A549 (cell line): Measurements from ENCODE around the gene RABIF. TPM values are rescaled to one million over a fixed set of nuclear protein-coding genes. Genes with fewer than 3 reads are reported as not detected.
"Not testable (repeated sequence)": the region's sequence is repeated elsewhere in the genome, so short reads cannot be mapped to it uniquely, and the experiment has no call there.

Experiments used
- ATAC-seq, 2 experiments: fragments of 200-7000 bp in 1 of 2; fragments of >200 bp in 1 of 2; cut with Nextera tagmentation in 1 of 2; cut with Tn5 transposase in 1 of 2; 3 replicates each; pipeline versions ENCODE4 v1.8.0 to v1.9.1; 2018 to 2020; ENCODE audit warnings: mild to moderate bottlenecking in 1 of 2, moderate library complexity in 1 of 2
- CTCF ChIA-PET: fragments of 300-600 bp; sonication (Branson Sonifier 250); formaldehyde crosslinking; extraction: SDS; loops from one replicate; lab custom pipeline; 2021; ENCODE audit warnings: antibody characterized with exemption, inconsistent platforms; lab: Yijun Ruan, JAX
- POLR2A ChIA-PET: fragments of 350-600 bp; formaldehyde crosslinking; extraction: SDS; loops from one replicate; lab custom pipeline; 2021; ENCODE audit warnings: antibody characterized with exemption, inconsistent platforms; lab: Yijun Ruan, JAX
- DNase-seq, 2 experiments: peaks; one replicate each; pipeline versions ENCODE4 v3.0.0 to v3.0.0-alpha.2; 2011 to 2016; ENCODE audit warnings: low read depth in 1 of 2, low spot score in 1 of 2
- FAIRE-seq: peaks from 2 replicates; lab custom pipeline; 2011; peaks lifted over from hg19 to GRCh38; lab: Jason Lieb, UNC
- H3K27ac ChIP-seq, 2 experiments: fragments of >200 bp; sonication (Bioruptor Twin); formaldehyde crosslinking; 3 replicates each; pipeline ENCODE4 v1.5.1; 2016 to 2017
- H3K4me1 ChIP-seq: fragments of >200 bp; sonication (Bioruptor Twin); formaldehyde crosslinking; 3 replicates; pipeline ENCODE4 v1.6.1; 2016
- H3K4me2 ChIP-seq: fragments of >200 bp; sonication (Bioruptor Twin); formaldehyde crosslinking; 3 replicates; pipeline ENCODE4 v1.6.1; 2016
- H3K4me3 ChIP-seq: fragments of >200 bp; sonication (Bioruptor Twin); formaldehyde crosslinking; 3 replicates; pipeline ENCODE4 v1.5.1; 2016
- H3K9me3 ChIP-seq: fragments of >200 bp; sonication (Bioruptor Twin); formaldehyde crosslinking; 3 replicates; pipeline ENCODE4 v1.6.1; 2016
- ATOH8 ChIP-seq: fragments of 250-450 bp; sonication (Bioruptor Pico); IDR thresholded peaks from 2 replicates; pipeline ENCODE4 v1.5.0; 2020; ENCODE audit warnings: low read depth, mild to moderate bottlenecking, moderate library complexity
- CBX2 ChIP-seq: fragments of 200-600 bp; sonication (generic); IDR thresholded peaks from 2 replicates; pipeline ENCODE4 v1.6.1; 2016; ENCODE audit warnings: low read depth, mild to moderate bottlenecking, borderline replicate concordance
- CBX8 ChIP-seq: fragments of 200-600 bp; sonication (generic); IDR thresholded peaks from 2 replicates; pipeline ENCODE4 v1.6.1; 2016
- CHD2 ChIP-seq: fragments of 150-350 bp; IDR thresholded peaks from 2 replicates; pipeline ENCODE4 v1.6.1; 2014; ENCODE audit warnings: low read length; ENCODE audit not compliant: partially characterized antibody
- CTCF ChIP-seq: fragments of >200 bp; sonication (Bioruptor Twin); formaldehyde crosslinking; IDR thresholded peaks from 3 replicates; pipeline ENCODE4 v1.5.1; 2016
- ELK1 ChIP-seq: fragments of 150-350 bp; IDR thresholded peaks from 2 replicates; pipeline ENCODE4 v1.6.1; 2014; ENCODE audit warnings: low read depth, mild to moderate bottlenecking, low read length
- HEYL ChIP-seq: fragments of 250-450 bp; sonication (Bioruptor Pico); IDR thresholded peaks from 2 replicates; pipeline ENCODE4 v1.8.0; 2021; ENCODE audit warnings: mild to moderate bottlenecking, moderate library complexity
- HOXA7 ChIP-seq: fragments of 250-450 bp; sonication (Bioruptor Pico); IDR thresholded peaks from 2 replicates; pipeline ENCODE4 v1.5.0; 2020; ENCODE audit warnings: mild to moderate bottlenecking, moderate library complexity
- JUN ChIP-seq, 2 experiments: fragments of >200 bp; sonication (Bioruptor Twin); formaldehyde crosslinking; IDR thresholded peaks; 2 replicates in 1 of 2; 3 replicates in 1 of 2; pipeline ENCODE4 v1.6.1; 2016 to 2017
- KDM5A ChIP-seq: fragments of 200-600 bp; sonication (generic); IDR thresholded peaks from 2 replicates; pipeline ENCODE4 v1.6.1; 2016; ENCODE audit warnings: antibody characterized with exemption, mild to moderate bottlenecking
- MAZ ChIP-seq: fragments of 150-350 bp; IDR thresholded peaks from 2 replicates; pipeline ENCODE4 v1.6.1; 2014; ENCODE audit warnings: antibody characterized with exemption, low read depth, low read length, borderline replicate concordance
- NPAS2 ChIP-seq: fragments of 250-450 bp; sonication (Bioruptor Pico); IDR thresholded peaks from 2 replicates; pipeline ENCODE4 v1.8.0; 2022; ENCODE audit warnings: mild to moderate bottlenecking, moderate library complexity, borderline replicate concordance
- RARB ChIP-seq: fragments of 250-450 bp; sonication (Bioruptor Pico); IDR thresholded peaks from 2 replicates; pipeline ENCODE4 v1.8.0; 2021; ENCODE audit warnings: mild to moderate bottlenecking, moderate library complexity
- REST ChIP-seq: fragments of 200-600 bp; sonication (generic); IDR thresholded peaks from 2 replicates; pipeline ENCODE4 v1.6.1; 2016; ENCODE audit warnings: antibody characterized with exemption, mild to moderate bottlenecking, moderate library complexity
- RNF2 ChIP-seq: fragments of 200-600 bp; sonication (generic); IDR thresholded peaks from 2 replicates; pipeline ENCODE4 v1.6.1; 2016; ENCODE audit warnings: low read depth, mild to moderate bottlenecking, antibody characterized with exemption, moderate library complexity, borderline replicate concordance
- WGBS: methylation state at CpG from one replicate; pipeline ENCODE4 v1.1.6; 2017; ENCODE audit errors: missing lambda C conversion rate; 5-methylcytosine and 5-hydroxymethylcytosine counted together
- polyA plus RNA-seq, 4 experiments: library from polyadenylated mRNA; depleted of rRNA in 3 of 4; stranded (reverse); fragments of >200 nt; fragmentation: RNase III in 1 of 4; extraction: RNeasy Plus Mini Kit Qiagen cat#74134 plus additional on column Dnase treatment in 1 of 4; gene quantifications; 2 replicates in 3 of 4; 3 replicates in 1 of 4; pipeline ENCODE4 v1.2.3, GENCODE V29; 2011 to 2017

RABIF gene
- polyA plus RNA-seq, 2 of the 4 experiments (the other 2 are of a cell fraction) = 16.8 to 22.1 TPM

GRCh38 chr1:202926581-202927491 lies 37.9 kb upstream of the RABIF start, which contains the start of gene KLHL12 (continued):
- TF ChIP-seq NPAS2 (CRISPR knock-in tag) (peak; percentile 60), HEYL (CRISPR knock-in tag) (no peak), HOXA7 (CRISPR knock-in tag) (no peak), MAZ (peak; percentile 79; the same call in 1 of the 2 replicates)

- TF ChIP-seq RNF2 = no peak
- TF ChIP-seq REST = no peak
- TF ChIP-seq, all 56 proteins: peak for 0
- ATAC-seq (no peak), FAIRE-seq (no peak), DNase-seq (no peak)
- Histone ChIP-seq H3K9me3 (no peaks in the 10 kb centered on the region), H3K4me1 (peaks cover 6% of the 10 kb centered on the region; the same call in 2 of the 3 replicates), H3K27ac (no peak overlapping the region), H3K4me2 (no peak overlapping the region), H3K4me3 (no peak overlapping the region)
- ChIA-PET CTCF (no interaction called here), POLR2A (no interaction called here)
- WGBS = 92% methylated on average over 3 of the region's 3 CpGs
These were observed 34.6 kb upstream of the RABIF start for GRCh38 chr1:202923533-202923932.

GRCh38 chr1:202919615-202920014 lies 30.7 kb upstream of the RABIF start:
- CTCF ChIA-PET = no interaction called here
- Histone ChIP-seq H3K4me3 (no peak overlapping the region), H3K27ac (no peak overlapping the region), H3K9me3 (no peaks in the 10 kb centered on the region), H3K4me1 (no peaks in the 10 kb centered on the region)
- FAIRE-seq (no peak), ATAC-seq (no peak), DNase-seq (no peak)
- POLR2A ChIA-PET = no interaction called here
- TF ChIP-seq ELK1 = no peak
- no peak for TF ChIP-seq ATOH8 (CRISPR knock-in tag)
- no peak for TF ChIP-seq RARB (CRISPR knock-in tag)
- no peak for TF ChIP-seq CHD2
- TF ChIP-seq, all 56 proteins: peak for 0
- H3K4me2 ChIP-seq = no peak overlapping the region

GRCh38 chr1:202915146-202915545 lies 26.2 kb upstream of the RABIF start:
- TF ChIP-seq KDM5A = no peak
- TF ChIP-seq CBX8 = no peak
- TF ChIP-seq JUN (IDR thresholded peaks at IDR 0.05) = no peak
- no peak for TF ChIP-seq CBX2
- TF ChIP-seq CTCF = no peak
- Histone ChIP-seq H3K4me3 (no peak overlapping the region), H3K27ac (no peak overlapping the region), H3K9me3 (no peaks in the 10 kb centered on the region), H3K4me2 (no peak overlapping the region), H3K4me1 (no peaks in the 10 kb centered on the region)
- CTCF ChIA-PET = interaction anchor here (1.4 to 1.9 kb wide), 2 partner anchors 11 to 84 kb away, joined by 4 to 5 read pairs; no protein-coding TSS in a partner anchor
- DNase-seq (no peak), ATAC-seq (no peak), FAIRE-seq (no peak)
- POLR2A ChIA-PET = interaction anchor here (1.7 kb wide), 1 partner anchor 27 kb away, joined by 3 read pairs; the partner anchor contains the start of gene RABIF

GRCh38 chr1:202912476-202912875 lies 23.5 kb upstream of the RABIF start:
- H3K9me3 ChIP-seq, POLR2A ChIA-PET, FAIRE-seq, H3K4me3 ChIP-seq, ATAC-seq, H3K4me1 ChIP-seq, H3K27ac ChIP-seq, DNase-seq, H3K4me2 ChIP-seq: not testable (repeated sequence)
- CTCF ChIA-PET = interaction anchor here (0.6 to 1.5 kb wide), 2 partner anchors 12 to 56 kb away, joined by 3 read pairs; no protein-coding TSS in a partner anchor
- 96% methylated on average over 4 of the region's 4 CpGs for WGBS
